Measurements from ENCODE around the gene SLC35F4. TPM values are rescaled to one million over a fixed set of nuclear protein-coding genes. Genes with fewer than 3 reads are reported as not detected.
A peak's percentile ranks its signal among the peaks of the same experiment; 100 is the strongest.

SLC35F4 gene
- total RNA-seq, 4 donors from 2014 or later, result 0.88 to 2.3 TPM; not detected in 2

- no peak overlapping the region for H3K27ac ChIP-seq
- no peaks in the 10 kb centered on the region for H3K9me3 ChIP-seq
- no peaks in the 10 kb centered on the region for H3K27me3 ChIP-seq
- H3K4me3 ChIP-seq, result no peak overlapping the region
- intact Hi-C loops (cut with DNase I; ENCODE audit: low total_unique reads), result no loop called here
- H3K4me1 ChIP-seq, result no peaks in the 10 kb centered on the region
- TF ChIP-seq CTCF (IDR thresholded peaks at IDR 0.05) (no peak), POLR2A (IDR thresholded peaks at IDR 0.05) (no peak)
- H3K36me3 ChIP-seq, result no peaks in the 10 kb centered on the region
- peak; percentile 21 to 36 for DNase-seq
These were observed 23.4 kb upstream of the SLC35F4 start for GRCh38 chr14:57889245-57889644.

- Histone ChIP-seq H3K9me3 (no peaks in the 10 kb centered on the region), H3K4me3 (no peak overlapping the region), H3K36me3 (no peaks in the 10 kb centered on the region), H3K4me1 (no peaks in the 10 kb centered on the region), H3K27me3 (no peaks in the 10 kb centered on the region), H3K27ac (no peak overlapping the region)
- TF ChIP-seq POLR2A (IDR thresholded peaks at IDR 0.05), result no peak
- DNase-seq, result no peak
- intact Hi-C loops (cut with DNase I; ENCODE audit: low total_unique reads), result no loop called here
These were observed 18.3 kb upstream of the SLC35F4 start for GRCh38 chr14:57884175-57884574.

GRCh38 chr14:57883061-57883460, 17.2 kb upstream of the SLC35F4 start:
- no peak for DNase-seq
- H3K36me3 ChIP-seq, result no peaks in the 10 kb centered on the region
- H3K4me3 ChIP-seq, result no peak overlapping the region
- no peaks in the 10 kb centered on the region for H3K27me3 ChIP-seq
- no peaks in the 10 kb centered on the region for H3K4me1 ChIP-seq
- intact Hi-C loops (cut with DNase I; ENCODE audit: low total_unique reads), result no loop called here
- H3K9me3 ChIP-seq, result no peaks in the 10 kb centered on the region
- H3K27ac ChIP-seq, result no peak overlapping the region
- TF ChIP-seq POLR2A (IDR thresholded peaks at IDR 0.05) (no peak), CTCF (IDR thresholded peaks at IDR 0.05) (no peak)

- H3K4me1 ChIP-seq, result no peaks in the 10 kb centered on the region
- intact Hi-C loops (cut with DNase I; ENCODE audit: low total_unique reads), result no loop called here
- H3K4me3 ChIP-seq, result no peak overlapping the region
- no peak for DNase-seq
- H3K9me3 ChIP-seq, result no peaks in the 10 kb centered on the region
- H3K27me3 ChIP-seq, result no peaks in the 10 kb centered on the region
- H3K36me3 ChIP-seq, result no peaks in the 10 kb centered on the region
- H3K27ac ChIP-seq, result no peak overlapping the region
- TF ChIP-seq CTCF (IDR thresholded peaks at IDR 0.05), result no peak
- no peak for TF ChIP-seq POLR2A (IDR thresholded peaks at IDR 0.05)
These were observed 13.6 kb upstream of the SLC35F4 start for GRCh38 chr14:57879516-57879915.

GRCh38 chr14:57875985-57876384, 10.1 kb upstream of the SLC35F4 start:
- intact Hi-C loops (cut with DNase I; ENCODE audit: low total_unique reads), result no loop called here
- TF ChIP-seq POLR2A (IDR thresholded peaks at IDR 0.05), result no peak
- TF ChIP-seq CTCF (IDR thresholded peaks at IDR 0.05), result no peak
- no peak overlapping the region for H3K27ac ChIP-seq

GRCh38 chr14:57875296-57875695, 9.4 kb upstream of the SLC35F4 start:
- intact Hi-C loops (cut with DNase I; ENCODE audit: low total_unique reads), result no loop called here
- no peak for DNase-seq

More at GRCh38 chr14:57875985-57876384, 10.1 kb upstream of the SLC35F4 start:
- no peak overlapping the region for H3K4me3 ChIP-seq
- DNase-seq, result no peak
- H3K27me3 ChIP-seq, result no peaks in the 10 kb centered on the region
- no peaks in the 10 kb centered on the region for H3K9me3 ChIP-seq
- no peaks in the 10 kb centered on the region for H3K4me1 ChIP-seq
- H3K36me3 ChIP-seq, result no peaks in the 10 kb centered on the region

More at GRCh38 chr14:57875296-57875695, 9.4 kb upstream of the SLC35F4 start:
- no peak overlapping the region for H3K27ac ChIP-seq
- no peaks in the 10 kb centered on the region for H3K36me3 ChIP-seq
- no peaks in the 10 kb centered on the region for H3K9me3 ChIP-seq
- no peaks in the 10 kb centered on the region for H3K27me3 ChIP-seq
- no peak for TF ChIP-seq CTCF (IDR thresholded peaks at IDR 0.05)
- no peak overlapping the region for H3K4me3 ChIP-seq
- H3K4me1 ChIP-seq, result no peaks in the 10 kb centered on the region
